GM18526 (cell line): ENCODE data around the gene STRIP1.

ENCODE experiments used
- POLR2A ChIP-seq: IDR thresholded peaks from 3 replicates; pipeline ENCODE4 v1.6.1; 2011; ENCODE audit not compliant: insufficient read length; ENCODE audit errors: extremely low read depth

STRIP1 gene

DNA sequence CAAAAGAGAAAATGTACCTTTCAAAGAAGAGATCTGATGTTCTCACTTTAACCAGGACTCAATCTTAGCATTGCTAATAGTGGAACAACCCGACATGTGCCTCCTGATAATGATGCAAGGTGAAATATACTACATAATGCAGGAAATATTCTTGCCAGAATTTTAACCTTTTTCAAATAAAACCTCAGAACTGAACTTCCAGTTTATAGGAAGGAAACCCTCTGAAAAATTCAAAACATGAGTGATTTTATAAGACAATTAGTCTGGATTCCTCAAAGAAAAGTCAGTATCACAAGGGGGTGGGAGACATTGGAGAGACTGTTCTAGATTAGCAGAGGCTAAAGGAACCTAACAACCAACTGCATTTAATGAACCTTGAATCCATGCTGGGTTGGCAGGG lies 31.7 kb upstream of the STRIP1 start:
- TF ChIP-seq POLR2A: no peak

GRCh38 chr1:110003747-110004428 lies 30.5 kb upstream of the STRIP1 start:
- TF ChIP-seq POLR2A: no peak

DNA sequence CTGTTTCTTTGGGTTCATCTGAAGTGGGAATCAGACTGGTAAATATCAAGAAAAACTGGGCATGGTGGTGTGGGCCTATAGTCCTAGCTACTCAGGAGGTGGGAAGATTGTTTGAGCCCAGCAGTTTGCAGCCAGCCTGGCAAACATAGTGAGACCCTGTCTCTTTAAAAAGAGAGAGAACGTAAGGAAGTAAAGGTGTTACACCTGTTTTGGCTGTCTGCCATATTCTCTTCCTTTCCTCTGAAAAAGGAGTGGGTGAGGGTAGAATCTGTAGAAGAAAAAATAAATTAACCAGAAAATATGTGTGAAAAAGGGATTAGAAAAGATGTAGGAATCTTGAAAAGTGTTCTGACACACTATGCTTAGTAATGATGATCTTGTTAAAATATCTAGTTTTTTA lies 29.8 kb upstream of the STRIP1 start:
- no peak for TF ChIP-seq POLR2A

DNA sequence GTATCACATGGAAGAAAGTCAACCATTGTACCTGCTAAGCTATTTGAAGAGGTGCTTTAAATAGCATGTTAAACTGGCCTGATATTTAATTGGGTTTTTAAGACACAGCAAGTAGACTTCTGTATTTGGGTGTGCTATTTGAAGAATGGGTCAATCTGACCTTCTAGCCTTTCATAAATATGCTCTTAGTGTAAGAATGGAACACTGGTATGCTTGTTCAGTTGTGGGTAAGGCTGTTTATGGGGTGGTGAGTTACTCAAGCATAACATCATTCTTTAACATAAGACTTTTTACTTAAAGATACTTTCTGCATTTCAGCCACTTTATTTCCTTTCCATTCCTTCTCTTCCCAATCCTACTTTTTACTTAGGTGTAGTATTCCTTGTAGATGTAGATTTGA lies 28.5 kb upstream of the STRIP1 start:
- no peak for TF ChIP-seq POLR2A

- TF ChIP-seq POLR2A: no peak
These were observed 27.9 kb upstream of the STRIP1 start for GRCh38 chr1:110006516-110006915.

- no peak for TF ChIP-seq POLR2A
These were observed 27.2 kb upstream of the STRIP1 start for GRCh38 chr1:110007046-110007830.

DNA sequence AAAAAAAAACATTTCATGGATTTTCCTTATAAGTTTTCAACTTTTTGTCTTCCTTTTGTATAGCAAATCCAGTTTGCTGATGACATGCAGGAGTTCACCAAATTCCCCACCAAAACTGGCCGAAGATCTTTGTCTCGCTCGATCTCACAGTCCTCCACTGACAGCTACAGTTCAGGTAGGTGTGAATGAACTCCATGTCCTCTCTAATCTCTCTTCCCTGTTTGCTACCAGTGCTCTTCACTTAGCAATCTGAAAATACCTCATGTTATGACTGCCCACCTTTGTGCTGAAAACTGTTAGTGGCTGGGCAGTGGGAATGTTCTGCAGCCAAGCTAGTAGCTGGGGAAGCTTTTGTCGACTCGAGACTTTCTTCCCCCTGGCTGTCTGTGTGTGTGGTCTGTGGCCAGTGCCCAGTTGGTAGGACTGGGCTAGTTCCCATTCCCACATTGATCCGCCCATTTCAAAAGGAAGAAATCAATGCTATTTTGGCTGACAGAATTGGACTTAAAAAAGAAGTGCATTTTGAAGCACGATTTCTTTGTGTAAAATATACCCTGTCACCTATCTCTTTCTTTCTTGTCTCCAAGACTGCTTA lies 25.4 kb upstream of the STRIP1 start:
- TF ChIP-seq POLR2A: no peak

GRCh38 chr1:110011527-110012041 lies 22.8 kb upstream of the STRIP1 start:
- TF ChIP-seq POLR2A: no peak

- TF ChIP-seq POLR2A: no peak
These were observed 22.2 kb upstream of the STRIP1 start for GRCh38 chr1:110012100-110012780.

GRCh38 chr1:110017792-110018191 lies 16.6 kb upstream of the STRIP1 start:
- TF ChIP-seq POLR2A: no peak

GRCh38 chr1:110018396-110018795 lies 16.0 kb upstream of the STRIP1 start:
- TF ChIP-seq POLR2A: no peak

DNA sequence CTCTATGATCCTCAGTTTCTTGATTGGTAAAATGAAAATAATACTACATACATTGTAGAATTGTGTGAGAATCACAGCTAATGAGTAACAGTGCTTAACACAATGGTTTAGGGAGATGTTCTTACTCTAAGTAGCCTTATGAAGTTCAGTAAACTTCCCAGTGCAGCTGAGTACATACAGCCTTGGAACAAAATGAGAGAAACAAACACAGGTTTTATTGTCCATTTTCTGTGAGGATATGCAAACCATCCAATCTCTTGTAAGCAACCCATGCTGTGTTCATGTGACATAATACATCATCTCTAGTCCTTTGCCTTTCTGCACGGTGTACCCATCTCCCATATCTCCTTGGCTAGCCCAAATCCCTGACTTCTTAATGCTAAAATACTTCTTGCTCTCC lies 14.7 kb upstream of the STRIP1 start:
- TF ChIP-seq POLR2A: no peak

- no peak for TF ChIP-seq POLR2A
These were observed 13.1 kb upstream of the STRIP1 start for GRCh38 chr1:110021285-110021684.

GRCh38 chr1:110024613-110025012 lies 9.8 kb upstream of the STRIP1 start:
- TF ChIP-seq POLR2A: no peak

DNA sequence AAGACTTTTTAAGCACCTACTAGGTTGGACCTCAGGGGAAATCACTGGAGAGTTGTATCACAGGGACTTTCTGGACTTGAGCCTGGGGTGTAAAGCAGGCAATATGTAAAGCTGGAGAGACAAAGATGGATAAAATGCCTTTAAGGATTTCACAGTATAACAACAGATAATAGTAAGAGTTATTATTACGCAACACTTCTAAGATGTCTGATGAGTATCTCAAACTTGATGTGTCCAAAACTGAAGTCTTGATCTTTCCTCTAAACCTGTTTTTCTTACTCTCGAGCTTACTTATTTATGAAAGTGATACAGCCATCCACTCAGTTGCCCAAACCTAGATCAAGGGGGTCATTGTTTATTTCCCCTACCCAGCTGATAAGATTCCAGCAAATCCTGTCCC lies 2.1 kb upstream of the STRIP1 start:
- TF ChIP-seq POLR2A: no peak
